RKO (cell line): ENCODE measurements around the gene BEND3.
"Not testable (repeated sequence)": the region's sequence is repeated elsewhere in the genome, so short reads cannot be mapped to it uniquely, and the experiment has no call there.

Experiments used
- DNase-seq: peaks from one replicate; pipeline ENCODE4 v3.0.0-alpha.2; 2016; ENCODE audit warnings: low spot score

Gene BEND3

DNA sequence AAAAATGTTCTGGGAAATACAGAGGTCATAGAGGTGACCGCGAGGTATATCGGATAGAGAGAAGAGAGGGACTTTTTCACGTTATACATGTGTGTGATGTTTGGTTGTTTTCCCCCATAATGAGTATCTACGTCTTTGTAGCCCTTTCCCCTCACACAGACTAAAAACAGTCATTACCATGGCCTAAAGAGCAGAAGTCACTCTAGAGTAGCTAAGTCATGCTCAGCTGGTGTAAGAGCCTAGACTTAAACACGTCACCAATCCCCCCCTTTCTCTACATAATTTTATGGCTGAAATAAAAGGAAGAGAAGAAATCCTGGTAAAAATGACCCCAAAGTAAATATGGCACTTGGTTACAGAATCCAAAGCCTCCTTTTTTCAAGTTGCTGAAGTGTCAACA, 6.0 kb upstream of the BEND3 start:
- no peak for DNase-seq

DNA sequence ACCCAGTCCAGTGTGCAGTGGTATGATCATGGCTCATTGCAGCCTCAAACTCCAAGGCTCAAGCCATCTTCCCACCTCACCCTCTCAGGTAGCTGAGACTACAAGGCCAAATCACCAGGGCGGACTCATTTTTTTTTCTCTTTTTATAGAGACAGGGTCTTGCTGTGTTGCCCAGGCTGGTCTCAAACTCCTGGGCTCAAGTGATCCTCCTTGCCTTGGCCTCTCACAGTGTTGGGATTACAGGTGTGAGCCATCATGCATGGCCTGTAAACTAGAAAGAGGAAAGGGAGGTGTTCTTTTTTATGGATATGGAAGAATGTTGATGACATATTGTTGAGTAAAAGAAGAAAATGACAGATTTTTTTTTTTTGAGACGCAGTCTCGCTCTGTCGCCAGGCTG, 5.1 kb upstream of the BEND3 start:
- DNase-seq = no peak

DNA sequence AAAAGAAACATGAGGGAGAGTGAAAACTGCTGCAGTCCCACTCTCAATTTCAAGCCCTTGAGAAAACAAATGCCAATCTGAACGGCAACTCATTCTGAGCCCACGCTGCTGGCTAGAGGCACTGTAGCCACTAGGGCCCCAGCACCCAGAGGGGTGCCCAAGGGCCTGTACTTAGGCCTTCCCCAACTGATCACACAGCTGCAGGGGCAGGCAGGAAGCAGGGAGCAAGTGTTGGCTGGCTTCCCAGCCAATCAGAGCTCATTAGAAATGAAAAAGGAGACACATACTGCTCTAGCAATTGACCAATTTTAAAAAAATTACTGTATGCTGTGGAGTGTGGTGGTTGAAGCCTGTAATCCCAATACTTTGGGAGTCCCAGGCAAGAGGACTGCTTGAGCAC, 3.7 kb upstream of the BEND3 start:
- DNase-seq = no peak

DNA sequence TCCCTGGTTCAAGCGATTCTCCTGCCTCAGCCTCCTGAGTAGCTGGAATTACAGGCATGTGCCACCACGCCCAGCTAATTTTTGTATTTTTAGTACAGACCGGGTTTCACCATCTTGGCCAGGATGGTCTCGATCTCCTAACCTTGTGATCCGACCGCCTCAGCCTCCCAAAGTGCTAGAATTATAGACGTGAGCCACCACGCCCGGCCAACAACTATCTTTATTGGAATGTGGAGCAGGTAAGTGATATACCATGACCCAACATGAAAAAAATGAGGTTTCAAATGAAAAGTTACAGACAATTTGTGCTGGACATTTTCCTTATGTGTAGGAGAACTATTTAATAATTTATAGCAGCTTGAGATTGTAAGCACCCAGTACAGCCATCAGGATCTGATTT, 3.2 kb upstream of the BEND3 start:
- DNase-seq = not testable (repeated sequence)

DNA sequence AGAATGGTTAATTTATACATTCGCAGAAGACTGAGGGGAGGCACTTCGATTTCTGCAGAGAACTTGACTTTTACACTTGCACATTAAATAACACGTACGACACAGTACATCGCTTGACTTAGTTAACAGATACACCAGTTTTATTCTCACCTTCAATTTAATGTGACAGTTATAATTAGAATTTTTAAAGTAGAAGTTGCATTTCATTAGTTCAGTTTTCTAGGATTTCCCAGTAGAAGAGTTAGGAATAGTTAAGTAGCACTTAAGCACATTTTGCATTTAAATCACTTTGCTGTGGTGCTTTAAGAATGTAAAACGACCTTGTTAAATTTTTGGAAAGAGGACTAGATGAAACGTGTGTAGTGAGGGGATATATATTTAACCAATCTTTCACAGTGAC, 1.6 kb upstream of the BEND3 start:
- no peak for DNase-seq

DNA sequence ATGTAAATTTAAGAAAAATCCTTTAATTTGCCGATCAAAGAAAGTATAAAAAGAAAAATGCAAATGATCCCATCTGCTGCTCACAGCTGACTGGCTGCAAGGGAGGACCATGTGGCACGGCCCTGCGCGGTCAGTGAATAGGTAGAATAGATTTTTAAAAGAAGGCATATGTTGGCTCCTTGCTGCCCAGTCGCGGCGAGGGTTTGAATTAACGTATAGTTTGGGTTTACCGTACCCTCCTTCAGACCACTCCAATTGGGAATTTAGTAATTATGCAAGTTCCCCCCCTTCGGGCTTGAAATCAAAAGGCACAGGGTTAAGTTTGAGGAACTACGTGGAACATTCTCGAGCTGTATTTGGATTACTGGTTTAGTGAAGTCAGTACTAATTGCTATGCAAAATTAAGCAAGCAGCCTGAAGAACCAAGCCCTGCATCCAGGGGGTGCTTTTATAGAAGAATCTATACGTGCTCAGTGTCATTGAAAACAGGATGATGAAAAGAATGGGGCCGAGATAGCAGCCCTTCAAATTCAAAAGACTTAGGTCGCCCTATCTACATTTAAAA, 1.1 kb upstream of the BEND3 start:
- DNase-seq = peak; percentile 48

DNA sequence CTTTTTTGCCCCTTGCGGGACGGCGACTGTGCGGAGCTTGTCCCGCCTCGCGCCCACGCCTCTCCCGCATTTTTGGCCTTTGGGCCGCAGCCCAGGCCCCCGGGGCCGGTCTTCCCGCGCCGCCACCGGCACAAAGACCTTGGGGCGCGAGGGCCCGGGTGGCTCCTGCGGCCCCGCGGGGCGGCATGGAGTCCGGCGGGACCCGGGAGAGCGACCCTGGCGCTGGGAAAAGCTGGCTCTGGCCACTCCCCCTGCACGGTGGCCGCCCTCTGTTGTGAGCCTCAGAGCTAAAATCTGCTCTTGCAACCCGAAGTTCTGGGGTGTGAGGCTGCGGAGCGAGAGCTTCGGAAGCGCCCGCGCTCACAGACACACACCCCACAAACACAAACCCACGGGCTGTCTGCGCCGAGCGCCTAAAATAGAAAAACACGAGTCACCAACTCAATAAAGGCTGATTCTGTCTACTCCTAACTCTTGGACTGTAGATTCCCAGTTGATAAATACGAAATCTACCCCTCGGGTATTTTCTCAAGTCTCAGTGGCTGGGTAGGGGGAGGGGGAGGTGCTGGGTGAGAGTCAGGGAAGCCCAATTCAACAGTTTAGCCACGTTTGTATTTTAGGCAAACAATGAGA, 496 bp upstream of the BEND3 start:
- peak; percentile 68 for DNase-seq

DNA sequence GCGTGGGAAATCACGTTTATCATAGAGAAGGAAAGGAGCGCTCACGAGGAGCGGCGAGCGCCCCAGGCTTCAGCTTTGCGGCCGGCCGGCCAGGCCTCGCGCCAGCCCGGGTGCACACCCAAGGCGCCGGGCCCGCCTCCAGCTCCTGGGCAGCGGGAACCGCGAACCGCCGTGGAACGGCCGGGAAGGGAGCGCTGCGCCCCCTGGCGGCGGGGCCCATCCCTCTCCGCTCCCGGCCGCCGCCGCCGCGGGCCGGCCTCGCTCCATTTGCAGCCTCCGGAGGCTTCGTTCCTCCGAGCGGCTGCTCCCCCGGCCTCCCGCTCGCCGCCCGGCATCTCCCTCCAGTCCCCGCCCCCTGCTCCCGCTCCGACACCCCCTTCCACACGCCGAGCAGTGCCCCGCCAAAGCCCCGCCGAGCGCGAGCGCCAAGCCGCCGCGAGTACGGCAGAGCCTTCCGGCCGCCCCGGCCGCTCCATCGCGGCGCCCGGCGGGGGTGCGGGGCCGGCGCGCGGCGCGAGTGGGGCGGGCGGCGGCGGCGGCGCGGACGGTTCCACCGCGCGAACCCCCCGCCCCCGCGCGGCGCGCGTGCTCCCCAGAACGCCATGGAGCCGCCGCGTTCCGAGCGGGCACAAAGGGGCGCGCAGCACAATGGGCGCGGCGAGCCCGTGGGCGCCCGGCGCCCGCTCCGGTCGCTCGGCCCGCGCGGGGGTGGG, 946 bp downstream of the BEND3 start:
- DNase-seq = peak; percentile 78

DNA sequence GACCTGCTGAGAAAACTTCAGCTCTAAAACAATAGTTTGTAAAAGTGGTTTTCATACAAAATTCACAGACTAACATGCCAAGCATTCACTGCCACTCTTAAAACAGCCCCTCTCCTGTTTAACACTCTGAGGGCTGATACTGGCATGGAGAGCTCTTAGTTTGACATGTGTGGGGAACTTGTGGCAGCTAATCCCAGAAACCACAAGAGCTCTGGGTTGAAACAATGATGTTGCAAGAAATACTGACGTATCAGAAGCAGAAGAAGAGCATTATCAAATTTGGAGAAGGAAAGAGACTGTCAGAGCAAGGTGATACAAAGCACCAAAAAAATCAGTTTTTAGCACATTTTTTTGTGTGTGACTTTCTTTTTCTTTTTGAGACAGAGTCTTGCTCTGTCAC, 5.1 kb downstream of the BEND3 start:
- DNase-seq = no peak

DNA sequence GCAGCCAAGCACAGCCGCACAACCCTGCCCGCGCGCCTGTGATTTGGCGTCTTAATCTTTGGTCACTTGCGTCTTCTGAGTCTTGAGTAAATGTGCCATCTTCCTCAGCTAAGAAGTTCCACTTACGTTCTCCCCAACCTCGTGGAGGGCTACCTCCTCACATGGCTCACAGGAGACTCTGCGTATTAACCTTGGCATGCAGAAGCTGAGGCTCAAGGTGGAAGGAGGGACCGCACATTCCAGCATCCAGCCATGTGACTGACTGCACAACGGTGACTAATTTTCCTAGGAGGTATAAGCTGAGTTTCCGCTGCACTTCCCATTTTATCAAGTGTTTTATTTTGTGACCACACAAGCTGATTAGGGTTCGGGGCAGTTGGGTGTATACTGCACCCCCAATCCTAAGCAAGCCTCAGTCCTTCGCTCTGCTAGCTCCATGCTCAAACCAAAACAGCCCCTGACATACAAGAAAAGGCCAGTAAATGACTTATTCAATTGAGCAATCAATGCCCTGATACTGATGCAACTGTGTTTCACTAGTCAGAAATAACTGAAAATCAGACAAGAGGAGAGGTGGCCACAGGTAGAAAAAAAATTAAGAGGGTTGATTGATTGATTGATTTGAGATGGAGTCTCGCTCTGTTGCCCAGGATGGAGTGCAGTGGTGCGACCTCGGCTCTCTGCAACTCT, 7.0 kb downstream of the BEND3 start:
- no peak for DNase-seq

DNA sequence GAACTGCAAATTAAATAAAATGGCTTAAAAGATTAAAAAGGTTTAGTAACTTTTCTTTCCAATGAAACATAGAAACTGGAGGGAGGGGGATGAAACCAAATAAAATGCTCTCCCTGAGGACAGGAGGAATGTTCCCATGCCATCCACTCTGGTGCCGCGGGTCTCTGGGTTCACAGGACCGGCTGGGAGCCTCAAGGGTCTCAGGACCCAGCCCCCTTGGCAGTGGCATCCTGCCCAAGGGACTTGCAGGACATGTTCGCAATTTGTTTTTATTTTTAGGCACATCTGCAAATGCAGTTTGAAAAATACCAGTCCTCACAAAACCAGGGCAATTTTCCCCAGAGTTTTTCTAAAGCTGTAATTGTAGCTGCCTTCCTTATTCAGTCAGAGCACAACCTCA, 7.5 kb downstream of the BEND3 start:
- DNase-seq = no peak

DNA sequence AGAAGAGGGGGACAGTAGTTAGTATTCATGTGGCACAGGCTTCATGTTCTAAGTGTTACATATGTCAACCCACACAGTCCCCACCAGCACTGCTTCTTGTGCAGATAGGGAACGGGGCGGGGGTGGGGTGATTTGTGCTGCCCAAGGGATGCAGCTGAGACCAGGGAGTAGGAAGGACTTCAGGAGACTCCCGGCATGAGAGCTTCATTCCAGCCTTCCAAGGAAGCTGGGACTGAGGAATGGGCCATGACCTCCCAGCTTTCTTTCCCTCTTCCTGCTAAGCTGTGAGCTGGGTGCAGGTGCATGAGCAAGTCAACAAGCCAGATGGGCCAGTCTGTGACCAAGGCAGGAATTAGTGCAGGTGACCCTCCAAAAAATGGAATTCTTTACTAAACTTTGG, 9.2 kb downstream of the BEND3 start:
- DNase-seq = no peak

DNA sequence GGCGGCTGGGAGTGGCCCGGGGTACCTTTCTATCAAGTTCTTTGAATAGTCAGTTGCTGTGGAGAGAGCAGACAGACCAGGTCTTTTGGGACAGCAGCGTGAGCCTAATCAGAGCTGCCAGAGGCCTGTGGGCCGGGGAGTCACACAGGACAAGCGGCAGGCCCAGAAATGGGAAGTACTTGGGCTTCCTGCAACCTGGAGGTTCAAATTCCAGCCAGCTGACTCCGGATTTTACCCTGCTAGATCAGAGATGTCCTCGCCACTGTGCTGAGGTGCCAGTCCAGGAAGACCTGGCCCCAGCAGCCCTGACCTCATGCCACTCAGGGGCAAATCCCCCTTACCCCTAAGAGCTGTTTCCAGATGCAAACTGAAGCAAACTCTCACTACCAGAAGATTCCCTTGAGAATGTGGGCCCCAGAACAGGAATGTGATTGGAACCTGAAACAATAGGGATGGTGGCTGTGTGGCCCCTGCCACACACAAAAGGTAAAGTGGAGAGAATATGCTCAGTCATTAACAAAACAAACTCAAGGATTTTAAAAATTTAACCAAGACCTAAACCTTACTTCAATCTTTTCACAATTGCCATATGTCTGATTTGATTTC, 9.7 kb downstream of the BEND3 start:
- no peak for DNase-seq

DNA sequence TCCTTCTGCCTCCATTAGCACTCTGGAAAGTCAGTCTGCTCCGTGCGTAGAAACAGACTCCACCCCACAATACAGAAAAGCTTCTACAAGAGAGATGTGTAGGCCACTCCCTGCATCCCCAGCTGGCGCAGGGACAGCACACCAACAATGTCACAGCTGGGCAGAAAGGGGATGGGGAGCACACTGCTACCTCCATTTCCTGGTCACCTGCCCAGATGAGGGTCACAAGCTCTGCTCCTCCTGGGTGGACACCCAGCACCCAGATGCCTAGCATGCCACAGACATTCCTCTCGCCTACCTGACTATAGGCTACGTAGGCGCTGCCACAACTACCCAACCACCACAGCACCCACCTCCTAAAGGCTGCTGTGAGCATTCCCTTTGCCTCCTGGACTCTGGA, 12.2 kb downstream of the BEND3 start:
- no peak for DNase-seq

DNA sequence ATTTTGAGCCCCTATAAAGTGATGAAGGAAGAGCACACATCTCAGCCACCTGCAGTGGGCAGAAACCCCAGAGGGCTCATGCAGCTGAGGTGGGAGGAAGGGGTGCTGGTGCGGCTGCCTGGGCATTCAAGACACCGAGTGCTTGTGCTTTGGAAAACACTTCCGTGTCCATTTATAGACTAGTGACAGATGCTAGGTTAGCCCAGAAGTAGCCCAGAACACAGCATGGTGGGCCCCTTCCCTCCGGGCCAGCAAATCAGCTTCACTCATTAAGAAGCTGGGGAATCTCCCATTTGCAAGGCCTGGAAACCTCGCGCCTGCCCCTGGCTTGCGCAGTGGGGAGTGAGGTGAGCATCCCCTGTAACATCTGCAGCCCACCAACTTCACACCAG, 12.9 kb downstream of the BEND3 start:
- DNase-seq = no peak

DNA sequence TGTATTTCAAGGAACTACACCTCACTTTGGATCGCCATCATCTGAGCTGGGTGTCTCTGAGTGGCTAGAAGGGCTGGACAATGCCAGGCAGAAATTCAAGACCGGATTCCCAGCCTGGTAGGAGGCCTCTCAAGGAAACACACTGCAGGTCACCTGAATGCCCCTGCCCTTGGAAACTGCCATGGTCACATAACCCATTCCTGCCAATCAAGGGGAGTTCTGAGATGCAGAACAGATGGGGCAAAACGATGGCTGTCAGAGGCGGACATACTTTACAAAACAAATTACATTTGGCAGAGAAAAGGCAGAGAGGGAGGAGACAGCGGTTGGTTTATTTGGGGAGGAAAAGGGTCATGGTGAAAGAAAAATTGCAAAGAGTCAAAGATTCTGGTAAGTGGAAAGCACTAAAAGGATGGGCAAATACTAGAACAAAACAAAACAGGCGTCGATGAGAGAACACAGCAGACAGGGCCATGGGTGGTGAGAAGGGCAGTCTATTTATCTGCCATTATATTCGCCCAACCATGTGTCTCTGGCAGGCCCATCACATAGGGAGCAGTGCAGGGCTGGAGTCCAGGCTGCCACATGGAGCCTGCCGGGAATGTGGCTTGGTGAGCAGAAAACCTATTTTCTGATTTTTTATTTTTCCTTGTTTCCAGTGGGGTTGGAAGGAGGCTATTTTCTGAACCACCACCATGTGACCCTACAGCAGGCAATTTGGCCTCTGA, 13.5 kb downstream of the BEND3 start:
- DNase-seq = no peak

DNA sequence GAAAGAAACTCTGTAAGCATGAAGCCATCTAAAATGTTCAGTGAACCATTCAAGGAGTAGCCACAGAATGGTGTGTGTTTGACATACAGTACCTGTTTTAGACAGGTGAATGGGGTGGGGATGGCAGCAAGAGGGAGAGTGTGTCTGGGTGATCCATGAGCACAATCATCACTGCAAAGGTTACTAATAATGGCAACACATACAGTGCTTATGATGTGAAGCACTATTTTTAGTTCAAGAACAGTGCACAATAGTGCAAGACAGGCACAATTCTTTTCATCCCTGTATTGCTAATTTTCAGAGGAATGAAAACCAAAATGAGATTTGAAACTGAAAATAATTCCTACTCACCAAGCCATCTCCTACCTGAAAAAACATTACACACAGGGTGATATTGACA, 14.1 kb downstream of the BEND3 start:
- no peak for DNase-seq

DNA sequence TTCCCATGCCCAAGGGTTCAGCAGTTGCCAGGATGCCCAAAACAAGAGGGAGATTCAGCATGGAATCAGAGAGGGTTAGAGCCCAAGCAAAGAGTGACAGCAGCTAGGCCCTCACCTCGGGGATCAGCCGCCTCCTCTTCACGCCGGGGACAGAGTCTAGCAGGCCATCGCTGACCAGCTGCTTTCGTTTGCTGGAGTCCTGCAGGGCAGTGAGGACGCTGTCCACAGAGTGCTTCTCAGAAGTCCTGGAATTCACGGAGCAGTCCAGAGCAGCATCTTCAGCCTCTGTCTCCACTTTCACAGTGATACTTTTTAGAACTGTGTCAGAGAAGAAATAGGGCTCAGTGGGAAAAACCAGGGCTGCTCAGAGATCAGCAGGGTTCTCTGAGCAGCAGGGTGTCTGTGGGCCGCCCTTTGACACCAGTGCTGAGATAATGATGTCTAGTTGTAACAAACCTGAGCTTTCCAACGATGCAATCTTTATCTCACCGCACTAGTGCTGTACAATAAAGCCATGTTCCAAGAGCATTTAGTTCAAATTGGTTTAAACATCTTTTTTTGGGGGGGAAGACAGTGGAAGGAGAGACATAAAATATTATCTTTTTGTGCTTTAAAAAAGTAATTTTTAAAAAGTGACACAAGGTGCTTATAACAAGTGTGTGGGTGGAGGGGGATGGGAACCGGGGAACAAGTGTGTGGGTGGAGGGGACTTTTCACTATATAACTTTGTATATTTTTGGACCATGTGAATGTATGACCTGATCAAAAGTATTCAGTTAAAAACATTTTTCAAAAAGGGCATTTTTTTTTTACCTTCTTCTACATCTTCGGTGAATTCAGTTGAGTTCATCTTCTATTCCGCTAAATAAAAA, 16.6 kb downstream of the BEND3 start:
- DNase-seq = no peak

DNA sequence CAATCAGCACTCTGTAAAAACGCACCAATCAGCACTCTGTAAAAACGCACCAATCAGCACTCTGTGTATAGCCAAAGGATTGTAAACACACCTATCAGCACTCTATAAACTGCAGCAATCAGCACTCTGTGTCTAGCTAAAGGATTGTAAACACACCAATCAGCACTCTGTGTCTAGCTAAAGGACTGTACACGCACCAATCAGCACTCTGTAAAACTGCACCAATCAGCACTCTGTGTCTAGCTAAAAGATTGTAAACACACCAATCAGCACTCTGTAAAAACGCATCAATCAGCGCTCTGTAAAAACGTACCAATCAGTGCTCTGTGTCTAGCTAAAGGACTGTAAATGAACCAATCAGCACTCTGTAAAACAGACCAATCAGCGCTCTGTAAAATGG, 30.9 kb downstream of the BEND3 start:
- not testable (repeated sequence) for DNase-seq

DNA sequence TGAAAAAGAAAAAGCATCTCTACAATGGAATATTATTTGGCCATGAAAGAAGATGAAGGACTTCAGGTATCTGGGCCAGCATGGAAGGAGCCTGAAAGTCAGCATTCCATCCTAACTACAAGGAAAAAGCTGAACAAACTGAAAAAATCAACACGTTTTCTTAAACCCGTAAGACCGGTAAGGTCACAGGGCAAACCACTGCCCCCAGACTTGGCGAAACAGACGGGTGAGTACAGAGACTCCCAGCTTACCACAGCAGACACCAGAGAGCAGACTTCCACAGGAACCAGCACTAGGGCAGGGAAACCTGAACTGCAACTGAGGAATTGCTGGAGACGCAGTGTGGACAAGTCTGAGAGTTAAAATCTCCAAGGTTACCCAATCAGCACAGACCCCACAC, 31.4 kb downstream of the BEND3 start:
- DNase-seq = no peak
